DOHH2 (cell line): ENCODE results near the gene CACNA1D.

Experiments
- H3F3A ChIP-seq: fragments of 200-600 bp; sonication (generic), shearing (Covaris generic); 2 replicates; pipeline ENCODE4 v1.6.0; 2016; ENCODE audit warnings: antibody characterized with exemption, mild to moderate bottlenecking; ENCODE audit not compliant: control insufficient read depth, insufficient read depth
- H3K27ac ChIP-seq: fragments of 200-600 bp; sonication (generic); 2 replicates; pipeline ENCODE4 v1.5.1; 2014; ENCODE audit warnings: low read depth, mild to moderate bottlenecking, low read length, moderate library complexity
- H3K27me3 ChIP-seq: fragments of 200-600 bp; sonication (generic); 2 replicates; pipeline ENCODE4 v1.6.1; 2014; ENCODE audit warnings: mild to moderate bottlenecking, low read length, mixed read lengths; ENCODE audit not compliant: control insufficient read depth
- H3K36me3 ChIP-seq: fragments of 200-600 bp; sonication (generic); 2 replicates; pipeline ENCODE4 v1.6.1; 2014; ENCODE audit warnings: mild to moderate bottlenecking, low read length, moderate library complexity, mixed read lengths; ENCODE audit not compliant: control insufficient read depth
- H3K4me1 ChIP-seq: fragments of 200-600 bp; sonication (generic); 2 replicates; pipeline ENCODE4 v1.6.1; 2014; ENCODE audit warnings: mild to moderate bottlenecking, low read length, mixed read lengths; ENCODE audit not compliant: control insufficient read depth
- H3K4me2 ChIP-seq: fragments of 200-600 bp; sonication (generic); 2 replicates; pipeline ENCODE4 v1.6.0; 2014; ENCODE audit warnings: mild to moderate bottlenecking, low read length, moderate library complexity
- H3K4me3 ChIP-seq: fragments of 200-600 bp; sonication (generic); 2 replicates; pipeline ENCODE4 v1.5.1; 2014; ENCODE audit warnings: mild to moderate bottlenecking, low read length, mixed read lengths
- H3K79me2 ChIP-seq: fragments of 200-600 bp; sonication (generic); 2 replicates; pipeline ENCODE4 v1.6.1; 2014; ENCODE audit warnings: mild to moderate bottlenecking, low read length, mixed read lengths; ENCODE audit not compliant: control insufficient read depth
- H3K9me2 ChIP-seq: fragments of 200-600 bp; sonication (generic); replicated peaks from 2 replicates; pipeline ENCODE4 v1.6.1; 2014; ENCODE audit warnings: mild to moderate bottlenecking, low read length, mixed read lengths; ENCODE audit not compliant: control insufficient read depth
- H3K9me3 ChIP-seq: fragments of 200-600 bp; sonication (generic); 2 replicates; pipeline ENCODE4 v1.6.1; 2014; ENCODE audit warnings: antibody characterized with exemption, low read length, mixed read lengths; ENCODE audit not compliant: control insufficient read depth, insufficient read depth
- H4K20me1 ChIP-seq: fragments of 200-600 bp; sonication (generic); 2 replicates; pipeline ENCODE4 v1.6.0; 2014; ENCODE audit warnings: low read depth, mild to moderate bottlenecking, antibody characterized with exemption, low read length, moderate library complexity; ENCODE audit not compliant: control insufficient read depth, insufficient read depth
- CTCF ChIP-seq: fragments of 200-600 bp; sonication (generic); IDR thresholded peaks from one replicate; pipeline ENCODE4 v1.5.1; 2014; ENCODE audit warnings: antibody characterized with exemption, mild to moderate bottlenecking, low read depth, low read length; ENCODE audit not compliant: poor library complexity, severe bottlenecking
- EZH2phosphoT487 ChIP-seq: fragments of 200-600 bp; sonication (generic); IDR thresholded peaks from 2 replicates; pipeline ENCODE4 v1.6.1; 2017; ENCODE audit warnings: borderline replicate concordance, mild to moderate bottlenecking, antibody characterized with exemption, low read length, moderate library complexity, mixed read lengths

The CACNA1D gene

GRCh38 chr3:53799338-53799865, 305.0 kb downstream of the CACNA1D start:
- no peaks in the 10 kb centered on the region for H3K36me3 ChIP-seq
- H3F3A ChIP-seq = no peaks in the 10 kb centered on the region
- H3K9me3 ChIP-seq = no peaks in the 10 kb centered on the region
- no peaks in the 10 kb centered on the region for H4K20me1 ChIP-seq
- H3K79me2 ChIP-seq = no peaks in the 10 kb centered on the region
- H3K27me3 ChIP-seq = no peaks in the 10 kb centered on the region
- H3K4me3 ChIP-seq = no peak overlapping the region
- H3K27ac ChIP-seq = no peak overlapping the region
- H3K9me2 ChIP-seq = no peaks in the 10 kb centered on the region
- no peaks in the 10 kb centered on the region for H3K4me1 ChIP-seq
- no peak overlapping the region for H3K4me2 ChIP-seq
- TF ChIP-seq CTCF = no peak
- no peak for TF ChIP-seq EZH2phosphoT487

- no peaks in the 10 kb centered on the region for H4K20me1 ChIP-seq
- H3K4me2 ChIP-seq = no peak overlapping the region
- no peaks in the 10 kb centered on the region for H3F3A ChIP-seq
- no peaks in the 10 kb centered on the region for H3K36me3 ChIP-seq
- H3K79me2 ChIP-seq = no peaks in the 10 kb centered on the region
- H3K9me3 ChIP-seq = no peaks in the 10 kb centered on the region
- H3K9me2 ChIP-seq = no peaks in the 10 kb centered on the region
- H3K4me1 ChIP-seq = peaks cover 8% of the 10 kb centered on the region
- no peak overlapping the region for H3K4me3 ChIP-seq
- no peak overlapping the region for H3K27ac ChIP-seq
- H3K27me3 ChIP-seq = no peaks in the 10 kb centered on the region; the same call in 1 of the 2 replicates
- TF ChIP-seq EZH2phosphoT487 = no peak
These were observed 305.9 kb downstream of the CACNA1D start for GRCh38 chr3:53800041-53800906.

GRCh38 chr3:53801319-53801718, 306.9 kb downstream of the CACNA1D start:
- Histone ChIP-seq H3F3A (no peaks in the 10 kb centered on the region), H3K4me1 (peaks cover 18% of the 10 kb centered on the region), H3K79me2 (no peaks in the 10 kb centered on the region), H3K27me3 (no peaks in the 10 kb centered on the region; the same call in 1 of the 2 replicates), H3K36me3 (no peaks in the 10 kb centered on the region), H3K9me2 (no peaks in the 10 kb centered on the region), H3K4me3 (no peak overlapping the region), H3K27ac (no peak overlapping the region), H3K9me3 (no peaks in the 10 kb centered on the region), H3K4me2 (no peak overlapping the region), H4K20me1 (no peaks in the 10 kb centered on the region)
- TF ChIP-seq CTCF = no peak
- no peak for TF ChIP-seq EZH2phosphoT487

- H3K4me2 ChIP-seq = no peak overlapping the region
- no peaks in the 10 kb centered on the region for H3K79me2 ChIP-seq
- H3K36me3 ChIP-seq = no peaks in the 10 kb centered on the region
- H3F3A ChIP-seq = no peaks in the 10 kb centered on the region
- H3K27me3 ChIP-seq = peaks cover 7% of the 10 kb centered on the region
- no peak overlapping the region for H3K4me3 ChIP-seq
- no peaks in the 10 kb centered on the region for H3K9me2 ChIP-seq
- TF ChIP-seq EZH2phosphoT487 (no peak), CTCF (no peak)
- H4K20me1 ChIP-seq = no peaks in the 10 kb centered on the region
- H3K4me1 ChIP-seq = peaks cover 28% of the 10 kb centered on the region
- no peak overlapping the region for H3K27ac ChIP-seq
- H3K9me3 ChIP-seq = no peaks in the 10 kb centered on the region
These were observed 308.0 kb downstream of the CACNA1D start for GRCh38 chr3:53802256-53802880.
